Stimulated activated CD8-positive, alpha-beta memory T cell treated with anti-CD3 and anti-CD28 coated beads, Interleukin-7, amount 100 ng/mL, for 48 hours (primary cell): ENCODE measurements around the gene CNNM3.
"Not testable (repeated sequence)": the region's sequence is repeated elsewhere in the genome, so short reads cannot be mapped to it uniquely, and the experiment has no call there.

ENCODE experiments used
- DNase-seq, 2 donors: peaks; one replicate each; pipeline ENCODE4 v3.0.0-alpha.2; 2020; ENCODE audit warnings: low read depth in 1 of 2; ENCODE audit errors: extremely low read depth in 1 of 2

CNNM3 gene

GRCh38 chr2:96816127-96816835 is at the start of gene CNNM3:
CNNM3 (plus strand) TSS chr2:96816268; CDS start chr2:96816278, 10 bp downstream.
- peak; percentile 93 to 95 for DNase-seq

- DNase-seq = no peak
These were observed 48.8 kb upstream of the CNNM3 start for GRCh38 chr2:96767135-96767871.

- DNase-seq = no peak
These were observed 47.9 kb upstream of the CNNM3 start for GRCh38 chr2:96768083-96768561.

GRCh38 chr2:96769814-96770213 is 46.3 kb upstream of the CNNM3 start:
- no peak for DNase-seq

- no peak for DNase-seq
These were observed 45.4 kb upstream of the CNNM3 start for GRCh38 chr2:96770442-96771202.

- DNase-seq = no peak
These were observed 44.1 kb upstream of the CNNM3 start for GRCh38 chr2:96771796-96772618.

GRCh38 chr2:96772903-96773671 is 43.0 kb upstream of the CNNM3 start:
- DNase-seq = peak in 1 of 2 donors; percentile 24

GRCh38 chr2:96773922-96774321 is 42.1 kb upstream of the CNNM3 start:
- DNase-seq = no peak

- no peak for DNase-seq
These were observed 40.9 kb upstream of the CNNM3 start for GRCh38 chr2:96775160-96775559.

GRCh38 chr2:96783388-96783787 is 32.7 kb upstream of the CNNM3 start:
- no peak for DNase-seq

GRCh38 chr2:96787411-96787810 is 28.7 kb upstream of the CNNM3 start:
- no peak for DNase-seq

- no peak for DNase-seq
These were observed 27.4 kb upstream of the CNNM3 start for GRCh38 chr2:96788442-96789244.

- DNase-seq = no peak
These were observed 26.8 kb upstream of the CNNM3 start for GRCh38 chr2:96789245-96789617.

GRCh38 chr2:96792772-96793749 is 23.0 kb upstream of the CNNM3 start:
- DNase-seq = no peak

- no peak for DNase-seq
These were observed 21.0 kb upstream of the CNNM3 start for GRCh38 chr2:96795076-96795475.

GRCh38 chr2:96796497-96796896 is 19.6 kb upstream of the CNNM3 start:
- DNase-seq = not testable (repeated sequence)

GRCh38 chr2:96797066-96797625 is 18.9 kb upstream of the CNNM3 start:
- DNase-seq = no peak
